ENCODE data around the gene MRAP.

DNA sequence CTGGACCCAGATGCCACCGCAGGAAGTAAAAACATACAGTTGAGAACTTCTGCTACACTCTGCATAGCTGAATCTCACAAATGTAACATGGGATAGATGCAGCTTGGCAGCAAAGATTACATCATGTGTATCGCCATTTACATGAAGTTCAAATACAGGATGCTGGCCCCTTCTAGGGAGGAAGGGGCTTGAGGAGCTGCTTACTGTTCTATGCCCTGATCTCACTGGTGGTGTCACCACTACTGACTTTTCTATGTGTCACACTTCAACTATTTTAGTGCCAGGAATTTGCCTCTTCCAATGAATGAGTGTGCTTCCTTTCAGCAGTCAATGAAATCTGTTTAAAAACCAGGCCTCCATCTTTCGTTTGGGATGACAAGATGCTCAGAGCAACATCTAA lies 31.1 kb downstream of the MRAP start:
- TF ChIP-seq, protein P1, sequence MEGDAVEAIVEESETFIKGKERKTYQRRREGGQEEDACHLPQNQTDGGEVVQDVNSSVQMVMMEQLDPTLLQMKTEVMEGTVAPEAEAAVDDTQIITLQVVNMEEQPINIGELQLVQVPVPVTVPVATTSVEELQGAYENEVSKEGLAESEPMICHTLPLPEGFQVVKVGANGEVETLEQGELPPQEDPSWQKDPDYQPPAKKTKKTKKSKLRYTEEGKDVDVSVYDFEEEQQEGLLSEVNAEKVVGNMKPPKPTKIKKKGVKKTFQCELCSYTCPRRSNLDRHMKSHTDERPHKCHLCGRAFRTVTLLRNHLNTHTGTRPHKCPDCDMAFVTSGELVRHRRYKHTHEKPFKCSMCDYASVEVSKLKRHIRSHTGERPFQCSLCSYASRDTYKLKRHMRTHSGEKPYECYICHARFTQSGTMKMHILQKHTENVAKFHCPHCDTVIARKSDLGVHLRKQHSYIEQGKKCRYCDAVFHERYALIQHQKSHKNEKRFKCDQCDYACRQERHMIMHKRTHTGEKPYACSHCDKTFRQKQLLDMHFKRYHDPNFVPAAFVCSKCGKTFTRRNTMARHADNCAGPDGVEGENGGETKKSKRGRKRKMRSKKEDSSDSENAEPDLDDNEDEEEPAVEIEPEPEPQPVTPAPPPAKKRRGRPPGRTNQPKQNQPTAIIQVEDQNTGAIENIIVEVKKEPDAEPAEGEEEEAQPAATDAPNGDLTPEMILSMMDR (IDR thresholded peaks at IDR 0.05 in 2 of 3, conservative IDR thresholded peaks at IDR 0.05 in 1 of 3; ENCODE audit: insufficient read depth in 2 of 3, low read depth in 1 of 3, low read length in 3 of 3): no peak
- TF ChIP-seq, protein P2, sequence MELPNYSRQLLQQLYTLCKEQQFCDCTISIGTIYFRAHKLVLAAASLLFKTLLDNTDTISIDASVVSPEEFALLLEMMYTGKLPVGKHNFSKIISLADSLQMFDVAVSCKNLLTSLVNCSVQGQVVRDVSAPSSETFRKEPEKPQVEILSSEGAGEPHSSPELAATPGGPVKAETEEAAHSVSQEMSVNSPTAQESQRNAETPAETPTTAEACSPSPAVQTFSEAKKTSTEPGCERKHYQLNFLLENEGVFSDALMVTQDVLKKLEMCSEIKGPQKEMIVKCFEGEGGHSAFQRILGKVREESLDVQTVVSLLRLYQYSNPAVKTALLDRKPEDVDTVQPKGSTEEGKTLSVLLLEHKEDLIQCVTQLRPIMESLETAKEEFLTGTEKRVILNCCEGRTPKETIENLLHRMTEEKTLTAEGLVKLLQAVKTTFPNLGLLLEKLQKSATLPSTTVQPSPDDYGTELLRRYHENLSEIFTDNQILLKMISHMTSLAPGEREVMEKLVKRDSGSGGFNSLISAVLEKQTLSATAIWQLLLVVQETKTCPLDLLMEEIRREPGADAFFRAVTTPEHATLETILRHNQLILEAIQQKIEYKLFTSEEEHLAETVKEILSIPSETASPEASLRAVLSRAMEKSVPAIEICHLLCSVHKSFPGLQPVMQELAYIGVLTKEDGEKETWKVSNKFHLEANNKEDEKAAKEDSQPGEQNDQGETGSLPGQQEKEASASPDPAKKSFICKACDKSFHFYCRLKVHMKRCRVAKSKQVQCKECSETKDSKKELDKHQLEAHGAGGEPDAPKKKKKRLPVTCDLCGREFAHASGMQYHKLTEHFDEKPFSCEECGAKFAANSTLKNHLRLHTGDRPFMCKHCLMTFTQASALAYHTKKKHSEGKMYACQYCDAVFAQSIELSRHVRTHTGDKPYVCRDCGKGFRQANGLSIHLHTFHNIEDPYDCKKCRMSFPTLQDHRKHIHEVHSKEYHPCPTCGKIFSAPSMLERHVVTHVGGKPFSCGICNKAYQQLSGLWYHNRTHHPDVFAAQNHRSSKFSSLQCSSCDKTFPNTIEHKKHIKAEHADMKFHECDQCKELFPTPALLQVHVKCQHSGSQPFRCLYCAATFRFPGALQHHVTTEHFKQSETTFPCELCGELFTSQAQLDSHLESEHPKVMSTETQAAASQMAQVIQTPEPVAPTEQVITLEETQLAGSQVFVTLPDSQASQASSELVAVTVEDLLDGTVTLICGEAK (IDR thresholded peaks at IDR 0.05): no peak
- TF ChIP-seq, protein P2 (CRISPR knock-in tag; IDR thresholded peaks at IDR 0.05): no peak
- TF ChIP-seq MAFK (IDR thresholded peaks at IDR 0.05; ENCODE audit: low read length) (no peak), SMC3 (conservative IDR thresholded peaks at IDR 0.05; ENCODE audit: insufficient read depth, low read depth, low read length) (no peak), MYC (IDR thresholded peaks at IDR 0.05; ENCODE audit: low read depth, low read length) (no peak), MYC (CRISPR knock-in tag; IDR thresholded peaks at IDR 0.05; ENCODE audit: borderline replicate concordance, low read depth) (no peak)

Measured in K562 (cell line).